ENCODE data around the gene ZNF324.

DNA sequence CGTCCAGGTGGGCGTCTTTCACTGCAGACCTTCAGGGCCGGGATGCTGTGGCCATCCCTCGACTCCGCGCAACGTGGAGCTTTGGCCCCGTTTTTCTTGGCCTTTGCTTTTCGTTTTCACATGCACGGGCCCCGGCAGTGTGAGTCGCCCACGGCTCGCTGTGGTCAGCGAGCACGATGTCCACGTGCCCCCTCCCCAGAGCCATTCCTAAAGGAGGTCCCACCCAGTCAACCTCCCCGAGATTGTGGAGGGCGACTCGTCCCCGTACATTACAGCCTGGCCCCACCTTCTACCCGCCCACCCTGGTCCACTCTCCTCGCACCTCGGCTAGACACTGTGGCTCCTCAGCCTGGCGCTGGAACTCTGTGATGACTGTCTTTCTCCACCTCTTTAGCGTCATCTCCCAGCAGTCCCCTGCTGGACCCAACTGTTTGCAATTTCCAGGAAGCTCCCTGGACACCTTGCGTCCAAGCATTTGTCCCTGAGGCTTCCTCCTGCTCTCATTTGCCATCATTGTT lies 9.7 kb downstream of the ZNF324 start:
- TF ChIP-seq, protein P1, sequence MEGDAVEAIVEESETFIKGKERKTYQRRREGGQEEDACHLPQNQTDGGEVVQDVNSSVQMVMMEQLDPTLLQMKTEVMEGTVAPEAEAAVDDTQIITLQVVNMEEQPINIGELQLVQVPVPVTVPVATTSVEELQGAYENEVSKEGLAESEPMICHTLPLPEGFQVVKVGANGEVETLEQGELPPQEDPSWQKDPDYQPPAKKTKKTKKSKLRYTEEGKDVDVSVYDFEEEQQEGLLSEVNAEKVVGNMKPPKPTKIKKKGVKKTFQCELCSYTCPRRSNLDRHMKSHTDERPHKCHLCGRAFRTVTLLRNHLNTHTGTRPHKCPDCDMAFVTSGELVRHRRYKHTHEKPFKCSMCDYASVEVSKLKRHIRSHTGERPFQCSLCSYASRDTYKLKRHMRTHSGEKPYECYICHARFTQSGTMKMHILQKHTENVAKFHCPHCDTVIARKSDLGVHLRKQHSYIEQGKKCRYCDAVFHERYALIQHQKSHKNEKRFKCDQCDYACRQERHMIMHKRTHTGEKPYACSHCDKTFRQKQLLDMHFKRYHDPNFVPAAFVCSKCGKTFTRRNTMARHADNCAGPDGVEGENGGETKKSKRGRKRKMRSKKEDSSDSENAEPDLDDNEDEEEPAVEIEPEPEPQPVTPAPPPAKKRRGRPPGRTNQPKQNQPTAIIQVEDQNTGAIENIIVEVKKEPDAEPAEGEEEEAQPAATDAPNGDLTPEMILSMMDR (IDR thresholded peaks at IDR 0.05), result no peak
- no peak for TF ChIP-seq POLR2A (IDR thresholded peaks at IDR 0.05)
